Fibroblast of upper back skin (primary cell): ENCODE measurements around the gene EMILIN3.

Experiments
- DNase-seq: peaks from one replicate; pipeline ENCODE4 v3.0.0-alpha.2; 2013

EMILIN3 gene

DNA sequence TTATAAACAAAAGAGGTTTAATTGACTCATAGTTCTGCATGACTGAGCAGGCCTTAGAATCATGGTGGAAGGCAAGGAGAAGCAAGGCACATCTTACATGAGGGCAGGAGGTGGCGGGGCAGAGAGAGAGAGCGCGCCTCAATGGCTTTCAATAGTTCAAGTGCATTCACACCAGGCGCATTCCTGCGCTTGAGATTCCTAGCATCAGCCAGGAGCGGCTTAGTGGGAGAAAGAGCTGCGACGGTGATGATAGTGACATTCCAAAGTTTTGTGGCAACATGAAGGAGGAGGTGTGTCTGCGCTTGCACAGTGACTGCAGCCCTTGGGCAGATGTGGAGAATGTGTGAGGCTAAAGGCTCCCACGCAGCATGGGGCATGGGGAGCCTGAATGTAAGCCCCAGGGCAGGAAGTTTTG is 25.0 kb upstream of the EMILIN3 start:
- DNase-seq: peak; percentile 23

DNA sequence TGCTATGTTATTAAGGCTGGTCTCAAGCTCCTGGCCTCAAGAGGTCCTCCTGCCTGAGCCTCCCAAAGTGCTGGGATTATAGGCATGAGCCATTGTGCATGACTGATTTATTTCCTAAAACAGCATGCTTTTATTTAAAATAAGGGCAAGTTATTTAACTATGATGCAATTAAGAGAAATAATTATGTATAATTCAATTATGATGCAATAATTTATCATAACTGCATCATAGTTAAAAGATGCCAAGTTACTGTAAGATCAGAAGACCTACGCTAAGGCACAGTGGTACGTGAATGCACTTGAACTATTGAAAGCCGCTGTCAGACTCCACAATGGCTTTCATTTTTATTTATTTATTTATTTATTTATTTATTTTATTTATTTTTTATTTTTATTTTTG is 24.3 kb upstream of the EMILIN3 start:
- no peak for DNase-seq

DNA sequence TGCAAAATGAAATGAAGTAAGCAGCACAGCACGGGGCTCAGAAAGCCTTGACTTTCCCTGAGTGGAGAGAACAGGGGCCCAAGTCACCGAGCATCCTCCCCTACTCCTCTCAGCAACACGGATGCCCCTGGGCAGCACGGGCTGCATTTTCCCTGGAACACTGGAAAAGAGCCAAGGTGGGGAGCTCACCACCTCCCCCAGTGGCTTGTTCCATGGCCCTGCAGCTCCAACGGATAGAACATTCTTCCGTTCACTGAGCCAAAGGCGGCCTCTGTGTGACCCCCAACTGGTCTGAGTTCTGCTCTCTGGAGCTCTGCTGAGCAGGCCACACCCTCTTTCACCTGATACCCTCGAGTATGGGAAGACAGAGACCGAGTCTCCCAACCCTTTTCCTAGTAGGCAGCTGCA is 20.8 kb upstream of the EMILIN3 start:
- no peak for DNase-seq

DNA sequence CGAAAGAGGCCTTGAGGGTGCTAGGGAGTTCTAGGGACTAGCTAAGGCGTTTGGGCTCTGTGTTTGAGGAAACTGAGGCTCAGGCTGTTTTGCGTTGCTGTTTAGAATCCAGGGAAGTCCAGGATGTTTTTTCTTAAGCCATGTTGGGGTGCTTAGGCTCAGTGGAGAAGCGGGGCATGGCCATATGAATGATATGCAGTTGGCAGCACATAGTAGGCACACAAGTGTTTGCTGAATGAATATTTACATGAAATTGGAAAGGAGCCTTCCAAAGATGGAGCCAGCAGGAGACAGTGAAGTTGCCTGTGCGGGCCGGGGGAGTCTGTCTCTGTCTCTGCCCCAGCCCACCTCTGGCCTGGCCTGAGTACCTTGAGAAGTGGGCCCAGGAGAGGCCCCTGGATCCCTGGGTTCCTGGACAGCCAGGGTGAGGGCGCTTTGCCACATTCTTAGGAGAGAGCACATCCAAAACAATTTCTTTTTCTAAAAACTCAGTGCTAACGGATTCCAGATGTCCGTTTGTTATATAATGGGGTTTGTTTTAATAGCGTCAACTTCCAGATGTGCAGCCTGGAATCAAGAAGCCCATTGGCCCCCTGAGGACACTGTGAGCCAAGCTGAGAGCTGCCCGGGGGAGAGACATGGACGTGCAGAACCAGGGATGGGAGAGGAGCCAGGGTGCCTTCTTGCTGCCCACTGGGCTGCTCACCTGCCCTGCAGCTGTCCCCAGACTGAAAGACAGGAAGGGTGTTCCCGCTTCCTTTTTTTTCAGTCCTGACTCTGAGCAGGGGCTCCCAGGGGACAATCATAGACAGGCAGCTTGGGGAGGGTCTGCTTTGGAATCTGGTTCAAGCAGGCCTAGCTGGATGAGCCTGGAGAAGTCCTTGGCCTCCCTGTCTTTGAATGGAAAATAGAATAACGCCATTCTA is 20.1 kb upstream of the EMILIN3 start:
- peak; percentile 64 for DNase-seq

DNA sequence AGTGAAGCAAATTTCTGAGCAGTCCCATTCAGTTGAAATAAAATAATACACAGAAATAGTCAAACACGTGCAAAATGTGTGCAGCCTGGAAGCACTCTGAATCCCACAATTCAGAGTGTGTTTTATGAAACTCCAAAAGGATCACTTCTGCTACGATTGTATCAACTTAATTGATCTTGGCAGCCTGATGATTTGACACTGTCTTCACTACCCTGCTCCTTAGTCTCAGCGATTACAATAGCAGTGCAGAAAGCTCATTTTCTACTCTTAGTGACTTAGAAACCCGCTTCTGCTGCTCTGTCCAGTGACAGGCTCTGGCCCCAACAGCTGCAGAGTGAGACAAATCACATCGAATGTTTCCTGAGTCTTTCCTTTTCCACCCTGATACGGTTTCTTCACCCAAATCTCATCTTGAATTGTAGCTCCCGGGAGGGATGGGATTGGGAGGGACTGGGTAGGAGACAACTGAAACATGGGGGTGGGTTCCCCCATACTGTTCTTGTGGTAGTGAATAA is 16.2 kb upstream of the EMILIN3 start:
- no peak for DNase-seq

DNA sequence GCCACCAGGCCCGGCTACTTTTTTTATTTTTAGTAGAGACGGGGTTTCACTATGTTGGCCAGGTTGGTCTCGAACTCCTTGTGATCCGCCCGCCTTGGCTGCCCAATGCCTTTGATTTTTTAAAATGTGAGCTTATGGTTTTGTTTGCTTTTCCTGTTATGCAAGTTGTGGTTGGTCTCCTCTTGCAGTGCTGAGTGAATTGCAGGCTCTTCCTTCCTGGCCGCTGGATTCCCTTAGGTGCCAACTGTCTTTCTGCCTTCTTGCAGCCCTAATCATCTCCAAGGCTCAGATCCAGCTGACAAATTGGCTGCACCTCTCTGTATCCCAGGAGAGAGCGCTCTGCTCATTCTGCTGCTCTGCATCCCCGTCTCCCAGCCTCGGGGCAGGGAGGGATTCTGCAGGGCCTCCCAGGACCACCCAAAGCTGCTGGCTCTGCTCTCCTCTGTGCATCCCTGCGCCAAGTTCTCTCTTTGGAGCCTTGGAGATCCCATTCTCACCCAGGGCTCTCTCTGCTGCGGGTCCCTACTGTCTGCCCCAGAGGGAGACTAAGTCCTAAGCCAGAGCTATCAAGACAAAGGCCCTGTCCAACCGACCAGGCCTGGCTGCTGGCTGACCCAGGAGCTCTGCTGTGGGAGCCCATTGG is 14.1 kb upstream of the EMILIN3 start:
- no peak for DNase-seq

DNA sequence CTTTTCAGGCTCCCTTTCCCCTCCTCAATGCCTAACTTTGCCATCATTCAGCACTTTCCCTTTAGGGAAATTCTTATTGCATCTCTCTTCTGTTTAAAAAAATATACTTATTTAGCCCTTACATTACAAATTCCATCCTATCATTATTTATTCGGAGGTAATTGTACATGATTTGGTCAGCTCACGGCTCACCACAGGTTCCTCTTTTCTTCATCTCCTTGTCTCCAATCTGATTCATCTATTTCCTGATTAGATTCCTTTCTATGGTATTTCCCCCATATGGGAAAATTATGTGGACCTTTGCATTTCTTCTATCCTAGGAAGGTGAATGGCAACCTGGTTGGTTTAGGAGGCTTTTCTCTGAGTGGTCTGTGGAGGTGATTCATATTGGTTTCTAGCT is 12.9 kb upstream of the EMILIN3 start:
- DNase-seq: no peak

DNA sequence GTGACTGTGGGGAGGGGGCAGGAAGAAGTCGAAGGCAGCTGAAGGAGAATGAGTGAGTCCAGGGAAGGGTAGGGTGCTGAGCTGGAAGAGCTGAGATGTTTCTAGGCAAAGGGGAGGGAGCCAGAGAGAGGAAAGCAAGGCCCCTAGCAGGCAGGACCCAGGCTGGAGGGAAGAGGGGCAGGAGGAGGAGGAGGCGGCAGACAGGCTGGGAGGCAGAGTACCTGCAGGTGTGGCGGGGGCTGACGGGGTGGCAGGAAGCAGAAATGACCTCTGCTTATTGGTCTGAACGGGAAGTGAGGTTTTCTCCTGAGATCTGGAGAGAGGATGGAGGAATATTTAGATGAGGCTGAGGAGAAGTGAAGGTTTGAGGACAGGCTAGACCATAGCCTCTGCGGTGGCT is 10.7 kb upstream of the EMILIN3 start:
- DNase-seq: no peak

DNA sequence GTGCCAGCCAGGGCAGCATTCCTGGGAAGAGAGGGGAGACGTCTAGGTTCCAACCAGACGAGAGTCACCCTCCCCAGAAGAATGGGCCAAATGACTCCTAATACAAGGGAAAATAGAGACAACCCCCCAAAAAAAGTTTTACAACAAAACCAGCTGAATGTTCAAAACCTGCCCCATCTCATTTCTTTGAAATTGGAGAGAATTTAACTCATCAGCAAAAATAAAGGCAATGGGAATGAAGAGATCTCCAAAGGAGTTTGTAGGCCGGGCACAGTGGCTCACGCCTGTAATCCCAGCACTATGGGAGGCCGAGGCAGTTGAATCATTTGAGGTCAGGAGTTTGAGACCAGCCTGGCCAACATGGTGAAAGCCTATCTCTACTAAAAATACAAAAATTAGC is 9.7 kb upstream of the EMILIN3 start:
- DNase-seq: no peak

DNA sequence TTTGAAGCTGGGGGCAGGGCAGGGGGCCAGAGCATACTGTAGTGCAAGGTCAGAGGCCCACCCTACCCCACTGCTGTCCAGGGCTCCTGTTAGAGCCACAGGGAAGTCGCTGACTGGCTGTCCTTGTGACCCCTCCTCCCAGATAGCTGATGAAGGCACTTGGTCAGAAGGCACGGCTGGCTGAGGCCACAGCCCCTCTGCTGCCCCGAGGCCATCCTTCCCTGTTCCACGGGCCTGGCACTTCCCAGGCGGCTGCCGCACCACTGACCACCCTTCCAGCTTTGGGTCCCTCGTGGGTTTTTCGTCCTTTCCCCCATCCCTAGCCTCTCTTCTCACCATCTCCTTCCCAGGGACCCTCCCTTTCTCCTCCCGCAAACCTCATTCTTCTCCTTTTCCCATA is 9.2 kb upstream of the EMILIN3 start:
- no peak for DNase-seq

DNA sequence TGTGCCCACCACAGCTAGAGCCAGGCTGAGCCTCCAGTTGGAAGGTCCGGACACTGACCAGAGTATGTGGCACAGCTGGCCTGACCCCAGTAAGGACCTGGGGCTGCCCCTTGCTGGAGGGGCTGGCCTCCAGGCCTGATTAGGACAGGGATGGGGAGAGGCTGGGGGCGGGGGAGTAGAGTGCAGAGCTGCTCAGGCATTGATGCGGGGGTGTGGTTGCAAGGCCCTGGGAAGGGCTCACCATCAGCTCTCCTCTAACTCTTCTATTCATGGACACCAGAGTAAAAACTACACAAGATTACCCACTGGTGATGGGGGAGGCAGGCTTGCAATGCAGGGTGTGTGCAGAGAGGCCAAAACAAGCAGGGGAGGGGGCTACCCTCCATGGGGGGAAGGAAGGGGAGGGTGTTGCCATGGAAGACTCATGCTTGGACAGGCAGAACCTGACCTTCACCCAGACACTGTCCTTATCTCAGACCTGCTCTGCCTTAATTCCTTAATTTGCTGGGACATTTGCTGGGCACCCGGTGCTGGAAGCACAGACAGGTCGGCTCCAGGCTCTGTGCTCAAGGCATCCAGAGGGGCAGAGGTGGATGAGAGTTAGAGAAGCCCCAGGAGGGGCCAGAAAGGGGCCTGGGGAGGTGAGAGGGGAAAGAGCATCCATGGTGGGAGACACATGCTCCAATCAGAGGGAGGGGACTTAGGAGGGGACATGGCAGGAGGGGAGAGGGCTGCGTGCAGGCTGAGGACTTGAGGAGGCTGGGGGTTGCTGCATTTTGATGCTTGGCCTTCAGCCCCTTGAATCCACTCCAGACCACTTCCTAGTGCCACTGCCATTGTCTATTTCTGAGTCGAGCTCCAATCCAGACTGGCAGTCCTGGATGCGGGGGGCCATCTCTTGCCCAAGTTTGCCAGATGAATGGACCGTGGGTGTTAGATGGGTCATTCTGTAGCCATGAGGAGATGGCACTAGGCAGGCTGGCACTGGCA is 7.6 kb upstream of the EMILIN3 start:
- DNase-seq: no peak

DNA sequence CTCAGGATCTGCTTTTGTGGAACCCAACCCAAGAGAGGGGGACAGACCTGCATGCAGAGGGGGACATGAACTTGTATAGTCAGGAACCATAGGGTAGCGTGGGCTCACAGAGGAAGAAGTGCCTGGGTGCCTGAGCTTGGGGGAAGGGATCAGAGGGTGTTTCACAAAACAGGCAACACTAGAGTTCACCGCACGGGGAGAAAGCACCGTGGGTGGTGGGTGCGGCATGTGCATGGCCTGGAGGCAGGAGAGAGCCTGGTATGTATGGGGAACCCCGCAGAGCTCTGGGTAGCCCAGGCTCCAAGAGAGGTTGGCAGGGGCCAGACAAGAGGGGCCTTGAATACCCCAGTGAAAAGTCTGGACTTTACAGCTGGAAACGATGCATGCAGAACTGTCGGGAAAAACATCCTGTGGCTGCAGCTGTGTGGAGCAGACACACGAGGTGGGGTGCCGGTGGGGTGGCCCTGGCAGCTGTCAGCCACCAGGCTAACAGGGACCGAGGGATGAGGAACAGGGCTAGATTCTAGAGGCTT is 6.7 kb upstream of the EMILIN3 start:
- no peak for DNase-seq

DNA sequence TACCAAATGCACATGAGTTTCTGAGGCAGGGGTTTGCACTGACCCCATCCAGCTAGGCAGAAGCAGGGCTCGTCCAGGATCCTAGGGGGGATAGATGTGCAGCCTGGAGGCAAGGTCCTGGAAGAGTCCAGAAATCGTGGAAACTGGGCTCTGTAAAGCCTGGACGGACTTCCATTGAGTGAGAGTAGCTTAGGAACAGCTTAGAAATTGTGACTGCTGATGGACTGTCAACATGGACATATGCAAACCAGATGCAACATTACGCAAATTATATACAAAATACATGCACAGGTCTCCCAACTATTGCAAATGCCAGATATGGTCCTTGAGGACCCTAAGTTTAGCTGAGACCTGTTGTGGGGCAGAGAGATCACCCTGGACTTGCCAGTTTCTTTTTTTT is 4.8 kb upstream of the EMILIN3 start:
- no peak for DNase-seq

DNA sequence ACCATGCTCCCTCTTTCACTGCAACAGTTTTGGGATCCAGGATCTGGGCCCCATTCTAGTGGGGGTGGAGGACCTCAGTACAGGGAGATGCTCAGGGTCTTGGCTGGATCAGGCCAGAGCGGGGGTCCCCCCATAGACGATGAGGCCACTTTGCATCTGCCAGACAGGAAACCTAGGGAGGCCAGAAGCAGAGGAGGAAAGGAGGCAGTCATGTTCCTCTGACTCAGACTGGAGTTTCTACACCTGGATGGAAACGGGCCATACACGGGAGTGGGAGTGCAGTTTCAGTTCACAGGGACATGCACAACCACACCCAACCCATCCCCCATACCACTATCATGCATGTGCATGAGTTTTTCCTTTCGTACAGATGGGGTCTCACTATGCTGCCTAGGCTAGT is 3.6 kb upstream of the EMILIN3 start:
- DNase-seq: no peak

DNA sequence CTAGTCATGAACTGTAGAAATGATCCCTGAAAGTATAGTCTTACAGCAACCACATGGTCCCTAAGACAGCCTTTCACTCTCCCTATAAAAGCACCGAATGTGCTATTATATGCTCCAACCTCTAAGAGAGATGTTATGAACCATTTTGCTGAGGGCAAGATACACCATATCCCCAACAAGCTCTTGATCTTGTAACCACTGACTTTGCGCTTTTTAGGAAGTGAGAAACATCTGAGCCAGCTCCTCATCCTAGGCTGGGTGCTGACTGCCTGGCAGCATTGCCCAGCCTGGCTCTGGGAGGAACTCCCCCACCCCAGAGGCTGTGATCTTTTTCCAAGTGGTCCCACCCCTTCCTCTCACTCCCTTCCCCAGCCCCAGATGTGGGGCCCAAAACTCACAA is 3.1 kb upstream of the EMILIN3 start:
- DNase-seq: no peak

DNA sequence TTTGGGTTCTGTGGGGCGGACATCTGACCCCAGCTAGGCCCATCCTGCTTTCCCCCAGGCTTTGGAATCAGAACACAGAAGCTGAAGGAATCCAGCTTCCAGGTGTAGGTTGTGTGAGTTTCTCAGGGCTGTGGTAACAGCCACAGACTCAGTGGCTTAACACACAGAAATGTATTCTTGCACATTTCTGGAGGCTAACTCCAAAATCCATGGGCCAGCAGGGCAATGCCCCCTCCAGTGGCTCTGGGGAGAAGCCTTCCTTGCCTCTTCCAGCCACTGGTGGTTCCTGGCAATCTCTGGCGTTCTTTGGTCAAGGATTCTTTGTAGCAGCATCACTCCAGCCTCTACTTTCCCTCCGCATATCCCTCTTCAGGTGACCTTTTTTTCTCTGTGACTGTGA is 1.3 kb upstream of the EMILIN3 start:
- DNase-seq: no peak

DNA sequence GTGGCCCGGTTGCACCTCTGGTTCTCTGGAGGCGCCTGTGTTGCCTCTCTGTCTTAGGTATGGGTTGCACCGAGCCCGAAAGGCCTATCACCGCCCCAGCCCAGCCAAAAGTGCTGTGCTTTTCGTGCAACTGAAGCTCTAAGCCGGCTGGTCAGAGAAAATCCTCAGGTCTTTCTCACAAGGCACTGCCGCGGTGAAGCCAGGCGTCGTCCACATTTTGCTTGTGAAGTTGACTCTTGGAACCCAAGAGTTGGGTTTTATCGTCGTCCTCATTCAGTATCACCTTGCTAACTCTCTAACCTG is 726 bp upstream of the EMILIN3 start:
- no peak for DNase-seq

DNA sequence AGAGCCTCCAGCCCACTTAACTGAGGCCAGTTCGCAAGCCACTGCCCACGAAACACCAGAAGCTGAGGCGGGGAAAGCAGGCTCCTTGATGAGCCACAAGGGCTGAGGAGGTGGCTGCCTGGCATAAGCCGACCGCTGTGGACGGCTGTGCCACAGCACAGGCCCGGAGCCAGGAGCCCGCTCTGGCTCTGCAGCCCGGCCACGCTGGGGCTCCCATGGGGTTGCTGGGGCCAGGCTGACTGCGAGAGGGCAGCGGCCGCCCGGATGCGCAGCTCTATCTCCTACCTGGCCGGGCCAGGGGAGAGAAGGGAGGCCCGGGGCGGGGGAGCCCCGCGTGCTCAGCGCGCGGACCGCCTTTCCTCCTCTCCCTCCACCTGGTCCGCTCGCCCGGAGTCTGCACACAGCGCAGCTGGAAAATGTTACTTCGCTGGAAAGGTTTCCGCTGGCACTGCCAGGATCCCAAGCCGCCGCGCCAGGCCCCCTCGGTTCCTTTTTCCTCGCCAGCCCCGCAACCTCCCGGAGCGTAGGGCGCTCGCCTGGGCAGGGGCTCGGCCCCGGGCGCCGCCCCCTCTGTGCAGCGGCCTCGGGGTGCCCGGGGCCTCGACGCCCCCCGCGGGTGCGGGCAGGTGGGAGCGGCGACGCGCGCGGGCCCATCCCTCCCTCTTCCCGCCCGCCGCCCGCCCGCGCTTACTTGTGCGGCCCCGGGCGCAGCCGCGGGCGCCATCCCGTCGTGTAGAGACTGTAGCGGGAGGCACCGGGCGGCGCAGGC is 657 bp downstream of the EMILIN3 start:
- DNase-seq: no peak

DNA sequence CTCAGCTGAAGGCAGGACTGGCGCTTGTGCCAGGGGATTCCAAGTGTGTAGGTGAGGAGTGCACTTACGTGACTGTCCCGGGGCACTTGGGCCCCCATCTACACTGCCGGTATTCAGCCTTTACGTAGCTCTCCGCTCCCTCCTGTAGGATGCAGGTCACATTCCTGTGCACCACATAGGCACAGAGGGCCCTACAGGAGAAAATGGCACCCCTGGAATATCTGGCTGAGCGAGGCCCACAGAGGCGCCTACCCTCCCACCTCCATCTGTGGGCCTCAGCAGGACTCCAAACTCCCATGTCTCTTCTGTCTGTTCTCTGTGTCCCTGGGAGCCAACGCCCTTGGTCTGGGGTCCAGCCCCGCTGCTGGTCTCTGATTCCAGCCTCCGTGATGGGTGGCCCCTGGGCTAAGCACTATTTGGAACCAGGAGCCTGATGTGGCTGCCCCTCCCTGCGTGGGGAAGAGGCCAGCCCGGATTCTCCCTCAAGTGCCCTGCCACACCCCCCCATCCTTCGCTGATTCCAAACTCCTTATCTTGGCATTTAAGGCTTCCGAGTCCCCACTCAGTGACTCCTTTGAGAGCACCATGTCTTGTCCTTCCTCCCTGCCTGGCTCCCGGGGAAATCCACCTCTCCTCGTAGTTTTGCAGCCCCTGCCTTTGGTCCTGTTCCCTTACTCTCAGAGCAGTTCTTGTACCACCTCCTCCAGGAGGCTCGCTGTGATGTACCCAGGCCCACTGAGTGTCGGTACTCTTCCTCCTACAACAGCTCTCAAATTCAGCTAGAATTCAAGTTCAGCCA is 1.5 kb downstream of the EMILIN3 start:
- no peak for DNase-seq

DNA sequence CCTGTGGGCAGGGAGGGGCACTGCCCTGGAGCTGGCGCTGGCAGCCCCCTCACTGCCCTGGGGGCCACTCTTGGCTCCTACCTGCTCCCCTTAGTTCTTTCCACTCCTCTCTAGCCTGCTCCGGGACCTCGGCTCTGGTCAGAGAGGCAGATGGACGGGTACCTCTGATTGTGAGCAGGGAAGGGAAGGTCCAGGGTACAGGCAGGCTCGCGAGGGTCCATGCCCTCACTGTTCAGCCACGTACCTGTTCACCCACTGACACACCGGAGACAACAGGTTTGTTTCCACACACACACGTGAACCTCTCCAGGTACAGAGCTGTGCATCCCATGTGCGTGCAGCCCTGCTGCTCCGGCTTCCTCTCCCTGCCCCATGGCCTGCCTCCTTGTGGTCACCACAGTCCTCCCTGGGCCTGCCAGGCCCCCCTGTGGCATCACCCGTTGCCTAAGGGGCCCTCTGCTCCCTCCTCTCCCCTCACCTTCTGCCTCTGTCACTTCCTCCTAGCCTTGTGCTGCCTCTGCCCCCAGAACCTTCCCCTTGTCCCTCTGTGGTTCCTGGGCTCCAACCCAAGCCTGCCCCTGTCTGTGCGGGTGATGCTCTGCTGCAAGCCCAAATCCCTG is 2.3 kb downstream of the EMILIN3 start:
- DNase-seq: no peak

DNA sequence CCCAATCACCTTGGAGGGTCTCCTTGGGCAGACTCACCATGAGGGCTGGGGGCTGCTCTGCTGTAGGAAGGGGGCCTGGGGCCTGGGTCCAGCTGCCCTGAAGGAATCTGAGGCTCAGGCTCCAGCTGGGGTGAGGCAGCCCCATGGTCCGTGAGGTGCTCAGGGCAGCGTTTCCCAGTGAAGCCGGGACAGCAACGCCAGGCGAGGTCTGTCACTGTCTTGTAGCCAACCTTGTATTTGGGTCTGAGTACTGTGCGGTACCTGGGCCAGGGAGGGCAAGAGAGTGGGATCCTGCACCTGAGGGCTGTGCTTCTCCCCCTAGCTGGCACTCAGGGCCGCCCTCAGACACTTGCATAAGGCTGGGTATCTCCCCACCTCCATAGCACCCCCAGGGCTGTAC is 3.0 kb downstream of the EMILIN3 start:
- no peak for DNase-seq
